NCI-H526 (cell line): Measurements from ENCODE around the gene MT1B.
"Not testable (repeated sequence)": the region's sequence is repeated elsewhere in the genome, so short reads cannot be mapped to it uniquely, and the experiment has no call there.

Source experiments
- DNase-seq, 2 experiments: peaks; one replicate each; lab custom pipeline; 2025; lab: John Stamatoyannopoulos, UW

The MT1B gene

DNA sequence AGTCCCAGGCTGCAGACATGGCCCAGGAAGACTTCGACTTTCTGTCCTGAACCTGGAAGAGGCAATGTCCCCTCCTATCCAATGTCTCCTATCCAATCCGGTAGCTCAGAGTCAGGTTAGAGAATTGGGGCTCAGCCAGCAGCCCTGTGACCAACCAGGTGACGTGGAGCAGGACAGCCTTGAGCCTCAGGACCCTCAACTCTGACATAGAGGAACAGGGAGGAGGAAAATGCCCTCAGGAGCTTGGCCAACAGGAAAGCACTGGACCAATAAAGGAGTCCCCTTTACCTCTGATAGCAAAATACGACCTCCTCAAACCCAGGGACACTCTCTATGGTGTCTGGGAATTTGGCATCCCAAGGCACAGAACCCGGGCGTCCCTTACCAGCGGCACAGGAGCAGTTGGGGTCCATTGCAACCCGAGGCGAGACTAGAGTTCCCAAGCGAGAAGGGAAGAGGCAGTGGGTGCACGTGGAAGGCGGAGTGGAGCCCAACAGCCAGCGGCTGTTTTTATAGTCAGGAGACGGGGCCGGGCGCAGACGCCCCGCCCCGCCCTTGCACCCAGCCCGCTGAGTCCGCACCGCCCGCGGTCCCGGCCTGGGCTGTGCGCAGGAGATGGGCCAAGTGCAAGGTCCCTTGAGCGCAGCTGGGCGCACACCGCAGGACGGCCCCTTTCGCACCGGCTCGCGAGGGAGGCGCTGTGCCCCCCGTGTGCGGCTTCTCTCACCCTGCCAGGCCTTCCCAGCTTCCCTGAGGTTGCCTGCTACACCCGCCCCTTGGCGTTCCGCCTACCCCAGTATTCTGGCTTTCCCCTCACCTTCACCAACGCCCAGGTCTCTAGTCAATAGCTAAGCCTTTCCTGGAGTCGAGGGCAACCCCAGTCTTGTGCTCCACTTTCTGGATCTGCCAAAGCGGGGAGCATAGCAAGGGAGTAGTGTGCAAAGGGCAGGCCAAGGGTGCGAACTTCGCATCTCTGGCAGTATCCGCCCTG lies 16.2 kb downstream of the MT1B start, which contains the start of gene MT1G:
Gene MT1G (minus strand): TSS at position 485 of the 991 bp plus-strand sequence. CDS start 72 bp downstream, at position 413.
- DNase-seq: peak; percentile 38 to 85

- DNase-seq: no peak
Measured at GRCh38 chr16:56669005-56669839, 17.5 kb downstream of the MT1B start, which contains the start of gene MT1H. TSS of gene MT1H (plus strand) at chr16:56669814. CDS start at chr16:56669885, 71 bp downstream.

GRCh38 chr16:56669840-56670619 lies 18.3 kb downstream of the MT1B start:
- DNase-seq: no peak

DNA sequence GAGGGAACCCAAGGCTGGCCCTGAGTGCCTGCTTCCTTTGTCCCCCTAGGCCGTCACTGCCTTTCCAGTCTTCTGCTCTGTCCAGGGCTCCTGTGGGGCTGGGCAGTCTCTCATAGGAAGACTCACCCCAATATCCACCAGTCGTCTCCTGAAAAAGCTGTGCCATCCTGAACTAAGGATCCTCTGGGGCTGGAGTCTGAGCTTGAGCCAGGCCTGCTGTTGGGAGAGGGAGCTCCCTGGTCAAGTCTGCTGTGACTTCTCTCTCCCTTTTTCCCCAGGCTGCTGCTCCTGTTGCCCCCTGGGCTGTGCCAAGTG lies 18.9 kb downstream of the MT1B start:
- DNase-seq: no peak

DNA sequence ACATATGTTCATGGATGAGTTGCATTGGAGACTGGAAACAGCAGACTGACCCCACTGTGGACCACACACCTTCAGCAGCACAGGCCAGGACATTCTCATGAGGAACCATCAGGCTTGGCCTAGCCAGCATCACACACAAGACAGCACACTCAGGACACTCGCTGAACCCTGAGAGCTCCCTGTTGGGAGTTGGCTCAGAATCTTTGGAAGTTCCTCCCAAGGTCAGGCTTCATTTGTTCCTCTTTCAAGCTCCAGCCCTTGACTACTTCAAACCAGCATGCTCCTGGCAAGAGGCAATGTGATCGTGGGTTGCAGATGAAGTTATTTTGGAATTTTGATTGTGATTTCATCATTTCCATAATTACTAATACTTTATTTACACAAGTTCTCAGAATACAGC lies 20.0 kb downstream of the MT1B start:
- not testable (repeated sequence) for DNase-seq

DNA sequence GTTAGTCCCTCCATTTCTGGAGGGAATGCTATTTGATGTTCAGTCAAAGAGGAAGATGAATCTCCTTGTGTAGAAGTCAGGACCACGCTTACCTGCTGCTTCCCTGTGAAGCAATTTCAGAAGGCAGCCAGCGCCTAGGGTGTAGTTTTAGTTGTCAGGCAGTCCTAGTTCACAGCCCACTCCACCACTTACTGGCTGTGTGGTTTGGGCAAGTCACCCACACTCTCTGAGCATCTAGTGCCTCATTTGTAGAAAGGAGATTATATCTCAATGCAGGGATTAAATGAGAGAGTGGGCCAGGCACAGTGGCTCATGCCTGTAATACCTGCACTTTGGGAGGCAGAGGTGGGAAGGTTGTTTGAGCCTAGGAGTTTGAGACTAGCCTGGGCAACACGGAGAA lies 20.5 kb downstream of the MT1B start:
- DNase-seq: not testable (repeated sequence)

- no peak for DNase-seq
Measured at GRCh38 chr16:56672761-56673536, 21.3 kb downstream of the MT1B start.

- DNase-seq: peak in 1 of 2 experiments; percentile 15
Measured at GRCh38 chr16:56673921-56674320, 22.2 kb downstream of the MT1B start.

DNA sequence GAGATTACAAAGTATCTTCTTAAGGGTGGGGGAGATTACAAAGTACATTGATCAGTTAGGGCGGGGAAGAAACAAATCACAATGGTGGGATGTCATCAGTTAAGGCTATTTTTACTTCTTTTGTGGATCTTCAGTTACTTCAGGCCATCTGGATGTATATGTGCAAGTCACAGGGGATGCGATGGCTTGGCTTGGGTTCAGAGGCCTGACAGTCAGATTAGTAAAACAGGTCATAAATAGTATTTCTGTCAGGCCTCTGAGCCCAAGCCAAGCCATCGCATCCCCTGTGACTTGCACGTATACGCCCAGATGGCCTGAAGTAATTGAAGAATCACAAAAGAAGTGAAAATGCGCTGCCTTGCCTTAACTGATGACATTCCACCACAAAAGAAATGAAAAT lies 22.9 kb downstream of the MT1B start:
- not testable (repeated sequence) for DNase-seq

DNA sequence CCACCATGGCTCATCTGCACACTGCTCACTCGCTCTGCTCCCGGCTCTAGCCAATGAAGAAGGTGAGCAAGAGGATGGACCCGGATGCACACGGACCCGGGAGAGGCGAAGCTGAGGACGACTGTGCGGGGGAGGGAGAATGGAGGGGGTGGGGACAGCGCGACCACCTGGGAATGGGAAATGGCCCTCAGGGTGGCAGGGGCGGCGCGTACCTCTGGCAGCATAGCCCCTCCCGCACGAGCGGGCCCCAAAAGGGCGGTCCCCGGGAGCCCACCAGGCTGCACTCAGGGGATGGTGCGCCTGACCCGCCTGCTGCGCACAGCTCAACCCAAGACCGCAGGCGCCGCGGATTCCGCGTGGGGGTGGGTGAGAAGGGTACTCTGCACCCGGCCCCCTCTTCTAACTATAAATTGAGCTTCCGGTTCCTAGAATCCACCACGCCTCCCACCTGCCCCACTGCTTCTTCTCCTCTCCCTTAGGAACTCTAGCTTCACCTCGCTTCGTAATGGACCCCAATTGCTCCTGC lies 24.1 kb downstream of the MT1B start:
- DNase-seq: no peak

DNA sequence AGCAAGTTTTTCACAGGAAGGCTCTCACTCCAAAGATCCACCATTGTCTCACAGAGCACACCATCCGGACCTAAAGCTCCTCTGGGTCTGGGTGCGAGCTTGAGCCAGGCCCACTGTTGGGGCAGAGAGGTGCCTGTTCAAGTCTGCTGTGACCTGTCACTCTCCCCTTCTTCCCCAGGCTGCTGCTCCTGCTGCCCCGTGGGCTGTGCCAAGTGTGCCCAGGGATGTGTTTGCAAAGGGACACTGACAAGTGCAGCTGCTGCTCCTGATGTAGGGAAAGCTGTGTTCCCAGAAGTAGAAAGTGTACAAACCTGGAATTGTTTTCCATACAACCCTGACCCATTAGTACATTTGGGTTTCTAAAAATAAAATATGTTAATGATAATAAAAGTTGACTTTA lies 25.8 kb downstream of the MT1B start:
- no peak for DNase-seq

DNA sequence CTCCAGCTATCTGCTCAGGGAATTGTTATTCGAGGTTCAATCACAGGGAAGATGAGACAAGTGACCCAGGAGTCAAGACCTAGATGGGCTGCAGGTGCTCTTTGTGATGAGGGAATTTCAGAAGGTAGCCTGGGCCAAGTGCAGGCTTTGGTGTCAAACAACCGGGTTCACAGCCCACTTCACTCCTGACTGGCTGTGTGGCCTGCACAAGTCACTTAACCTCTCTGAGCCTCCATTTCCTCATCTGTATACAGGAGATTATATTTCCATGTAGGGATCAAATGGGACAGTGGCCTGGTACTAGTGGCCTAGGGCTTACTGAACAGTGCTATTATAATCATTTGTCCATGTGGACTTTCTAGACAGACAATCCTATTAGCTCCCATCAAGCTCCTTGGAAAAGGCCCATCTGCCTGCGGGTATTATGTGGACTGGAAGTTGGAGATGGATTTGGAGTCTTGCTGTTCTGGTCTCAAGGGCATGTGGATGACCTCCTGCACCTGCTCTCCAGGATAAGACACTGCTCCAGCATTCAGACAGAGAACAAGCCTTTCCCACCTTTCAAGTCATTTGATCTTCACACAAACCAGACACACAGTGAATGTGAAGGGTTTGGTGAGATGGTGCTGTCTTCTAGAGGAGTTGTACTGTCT lies 27.5 kb downstream of the MT1B start:
- no peak for DNase-seq

GRCh38 chr16:56679818-56680217 lies 28.1 kb downstream of the MT1B start:
- DNase-seq: no peak

DNA sequence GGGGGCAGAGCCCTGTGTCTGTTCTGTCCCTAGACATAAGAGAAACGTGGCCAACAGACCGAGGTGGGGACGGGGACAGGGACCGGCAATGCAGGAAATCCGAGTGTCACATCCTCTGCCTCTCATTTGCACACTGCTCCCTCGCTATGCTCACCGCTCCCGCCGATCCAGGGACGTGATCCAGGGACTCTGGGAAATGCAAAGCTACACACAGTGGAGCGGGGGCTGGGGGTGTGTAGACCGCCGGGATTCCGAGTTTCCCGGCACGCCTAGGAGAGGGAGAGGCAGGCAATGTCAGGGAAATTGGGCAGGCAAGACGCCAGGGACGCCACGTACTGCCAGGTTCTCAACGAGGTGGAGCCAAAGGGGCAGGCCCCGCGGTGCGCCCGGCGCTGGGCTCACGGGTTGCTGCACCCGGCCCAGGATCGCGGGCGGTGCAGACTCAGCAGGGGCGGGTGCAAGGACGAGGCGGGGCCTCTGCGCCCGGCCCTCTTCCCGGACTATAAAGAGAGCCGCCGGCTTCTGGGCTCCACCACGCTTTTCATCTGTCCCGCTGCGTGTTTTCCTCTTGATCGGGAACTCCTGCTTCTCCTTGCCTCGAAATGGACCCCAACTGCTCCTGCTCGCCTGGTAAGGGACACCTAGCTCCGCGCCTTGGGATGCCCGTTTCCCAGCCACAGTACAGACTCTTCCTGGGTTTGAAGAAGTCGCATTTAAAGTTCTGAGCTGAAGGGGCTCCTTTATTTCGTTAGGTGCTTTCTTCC lies 30.4 kb downstream of the MT1B start, which contains the start of gene MT1X:
Gene MT1X (plus strand): TSS at position 532 of the 764 bp plus-strand sequence. CDS start 71 bp downstream, at position 603.
- DNase-seq: peak; percentile 71 to 92

DNA sequence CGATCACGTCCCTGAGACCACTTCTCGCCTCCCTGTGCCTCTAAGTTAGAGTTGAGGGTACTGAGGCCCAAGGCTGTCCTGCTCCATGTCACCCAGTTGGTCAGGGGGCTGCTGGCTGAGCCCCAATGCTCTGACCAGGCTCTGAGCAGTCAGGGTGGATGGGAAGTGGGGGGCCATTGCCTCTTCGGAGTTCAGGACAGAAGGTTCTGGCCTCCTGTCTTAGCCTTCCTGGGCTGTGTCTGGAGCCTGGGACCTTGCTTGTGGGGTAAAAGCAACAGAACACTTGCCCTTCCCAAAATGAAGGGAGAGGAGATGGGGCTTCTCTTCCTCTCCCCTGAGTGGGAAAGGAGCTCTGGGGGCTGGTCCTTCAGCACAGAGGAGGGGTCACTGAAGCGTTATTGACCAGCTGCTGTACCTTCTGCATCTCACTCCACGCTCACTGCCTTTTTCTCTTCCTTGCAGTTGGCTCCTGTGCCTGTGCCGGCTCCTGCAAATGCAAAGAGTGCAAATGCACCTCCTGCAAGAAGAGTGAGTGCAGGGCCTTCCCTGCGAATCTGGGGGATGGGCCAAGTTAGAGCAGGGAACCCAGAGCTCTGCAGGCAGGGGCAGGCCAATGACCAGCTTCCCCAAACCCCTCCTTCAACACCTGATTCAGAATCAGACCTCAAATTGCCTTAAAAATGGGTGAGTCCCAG lies 31.2 kb downstream of the MT1B start:
- DNase-seq: peak in 1 of 2 experiments; percentile 20

- no peak for DNase-seq
Measured at GRCh38 chr16:56683424-56684172, 31.9 kb downstream of the MT1B start.

GRCh38 chr16:56684256-56684925 lies 32.7 kb downstream of the MT1B start:
- no peak for DNase-seq
